Neural cell (in vitro differentiated cells): ENCODE results near the gene FHL2. TPM values are rescaled to one million over a fixed set of nuclear protein-coding genes. Genes with fewer than 3 reads are reported as not detected.
A peak's percentile ranks its signal among the peaks of the same experiment; 100 is the strongest.

Experiments
- H2AFZ ChIP-seq: fragments of 200-600, 300-800 bp; sonication (generic), shearing (Covaris generic); 2 replicates; pipeline ENCODE4 v1.6.0; 2014; ENCODE audit warnings: low read depth, mild to moderate bottlenecking, antibody characterized with exemption, low read length, moderate library complexity
- H3F3A ChIP-seq: fragments of 200-600 bp; shearing (Covaris generic); 2 replicates; pipeline ENCODE4 v1.6.1; 2016; ENCODE audit warnings: mild to moderate bottlenecking, moderate library complexity, mixed read lengths, antibody characterized with exemption, low read length; ENCODE audit not compliant: insufficient read depth, poor library complexity, severe bottlenecking
- H3K27ac ChIP-seq: fragments of 200-600, 300-800 bp; sonication (generic), shearing (Covaris generic); 2 replicates; pipeline ENCODE4 v1.5.1; 2014; ENCODE audit warnings: mild to moderate bottlenecking, low read length, moderate library complexity
- H3K27me3 ChIP-seq: fragments of 300-800, 200-600 bp; sonication (generic), shearing (Covaris generic); 2 replicates; pipeline ENCODE4 v1.6.0; 2014; ENCODE audit warnings: mild to moderate bottlenecking, low read depth, low read length, moderate library complexity; ENCODE audit not compliant: insufficient read depth
- H3K36me3 ChIP-seq: fragments of 300-800, 200-600 bp; sonication (generic), shearing (Covaris generic); 2 replicates; pipeline ENCODE4 v1.5.1; 2014; ENCODE audit warnings: mild to moderate bottlenecking, antibody characterized with exemption, low read length, moderate library complexity; ENCODE audit not compliant: insufficient read depth
- H3K4me2 ChIP-seq: fragments of 300-800, 200-600 bp; sonication (generic), shearing (Covaris generic); 2 replicates; pipeline ENCODE4 v1.6.0; 2014; ENCODE audit warnings: mild to moderate bottlenecking, low read length
- H3K4me3 ChIP-seq: fragments of 300-800, 200-600 bp; sonication (generic), shearing (Covaris generic); 2 replicates; pipeline ENCODE4 v1.5.1; 2014; ENCODE audit warnings: mild to moderate bottlenecking, low read length, moderate library complexity
- H3K79me2 ChIP-seq: fragments of 200-600 bp; shearing (Covaris generic); replicated peaks from 2 replicates; pipeline ENCODE4 v1.6.0; 2014; ENCODE audit warnings: mild to moderate bottlenecking, low read length, moderate library complexity; ENCODE audit not compliant: insufficient read depth
- H3K9ac ChIP-seq: fragments of 300-800, 200-600 bp; sonication (generic), shearing (Covaris generic); 2 replicates; pipeline ENCODE4 v1.6.1; 2016; ENCODE audit warnings: mild to moderate bottlenecking, low read length, mixed read lengths
- H3K9me2 ChIP-seq: fragments of 200-600 bp; shearing (Covaris generic); 2 replicates; pipeline ENCODE4 v1.6.1; 2016; ENCODE audit warnings: mild to moderate bottlenecking, low read length, mixed read lengths; ENCODE audit not compliant: insufficient read depth
- H3K9me3 ChIP-seq: fragments of 200-600, 300-800 bp; sonication (generic), shearing (Covaris generic); 2 replicates; pipeline ENCODE4 v1.6.1; 2016; ENCODE audit warnings: mild to moderate bottlenecking, mixed run types, low read length, moderate library complexity, mixed read lengths
- H4K20me1 ChIP-seq: fragments of 200-600 bp; shearing (Covaris generic); 2 replicates; pipeline ENCODE4 v1.6.1; 2016; ENCODE audit warnings: mild to moderate bottlenecking, mixed run types; ENCODE audit not compliant: insufficient read depth
- CTCF ChIP-seq: fragments of 450-650 bp; IDR thresholded peaks from 2 replicates; pipeline ENCODE4 v1.5.1; 2014; ENCODE audit warnings: antibody characterized with exemption, mild to moderate bottlenecking, moderate library complexity; ENCODE audit not compliant: poor library complexity, severe bottlenecking
- EP300 ChIP-seq: fragments of 450-650 bp; conservative IDR thresholded peaks from 2 replicates; pipeline ENCODE4 v1.6.1; 2014; ENCODE audit warnings: antibody characterized with exemption, mild to moderate bottlenecking, moderate library complexity; ENCODE audit not compliant: poor library complexity, severe bottlenecking
- EZH2 ChIP-seq: fragments of 200-600, 300-800 bp; shearing (Covaris generic), sonication (generic); IDR thresholded peaks from 2 replicates; pipeline ENCODE4 v1.6.1; 2014; ENCODE audit warnings: antibody characterized with exemption, low read length, borderline replicate concordance, mild to moderate bottlenecking; ENCODE audit not compliant: insufficient read depth, poor library complexity, severe bottlenecking
- MXI1 ChIP-seq: fragments of 450-650 bp; conservative IDR thresholded peaks from 2 replicates; pipeline ENCODE4 v1.6.1; 2014; ENCODE audit warnings: antibody characterized with exemption, mild to moderate bottlenecking; ENCODE audit not compliant: poor library complexity, severe bottlenecking
- POLR2AphosphoS5 ChIP-seq: IDR thresholded peaks from 2 replicates; pipeline ENCODE4 v1.6.1; 2012
- RAD21 ChIP-seq: fragments of 450-650 bp; conservative IDR thresholded peaks from 2 replicates; pipeline ENCODE4 v1.6.1; 2014; ENCODE audit warnings: antibody characterized with exemption, mild to moderate bottlenecking, moderate library complexity
- REST ChIP-seq: IDR thresholded peaks from 2 replicates; pipeline ENCODE4 v1.6.1; 2012; ENCODE audit warnings: borderline replicate concordance
- SMC3 ChIP-seq: fragments of 450-650 bp; conservative IDR thresholded peaks from 2 replicates; pipeline ENCODE4 v1.6.1; 2014; ENCODE audit warnings: antibody characterized with exemption, mild to moderate bottlenecking, moderate library complexity; ENCODE audit not compliant: poor library complexity
- TAF1 ChIP-seq: IDR thresholded peaks from 2 replicates; pipeline ENCODE4 v1.6.1; 2012; ENCODE audit warnings: low read depth
- polyA plus RNA-seq: library from polyadenylated mRNA; depleted of rRNA; stranded (reverse); fragments of >200 nt; gene quantifications from 2 replicates; pipeline ENCODE4 v1.2.3, GENCODE V29; 2014

Gene FHL2
- polyA plus RNA-seq, 1 donor from 2014 or later = 3.5 TPM

DNA sequence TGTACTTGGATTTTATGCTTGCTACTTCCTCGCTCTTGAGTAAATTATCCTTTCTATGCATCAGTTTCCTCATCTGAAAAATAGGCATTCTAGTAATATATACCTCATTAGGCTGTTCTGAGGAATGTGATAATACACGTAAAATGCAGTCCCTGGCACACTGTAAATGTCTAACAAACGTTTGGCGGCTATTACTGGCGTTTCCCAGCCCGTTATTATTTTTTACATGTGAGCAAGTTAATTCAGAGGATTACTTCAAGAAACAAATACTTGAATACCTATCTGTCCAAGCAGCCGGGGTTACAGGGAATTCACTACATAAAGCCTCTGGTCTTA is 62.1 kb downstream of the FHL2 start:
- Histone ChIP-seq H3K79me2 (peaks cover 44% of the 10 kb centered on the region), H3K9ac (peak overlapping the region; percentile 85), H3K27me3 (no peaks in the 10 kb centered on the region), H2AFZ (peak overlapping the region; percentile 99), H3K27ac (peak overlapping the region; percentile 95), H4K20me1 (no peaks in the 10 kb centered on the region), H3F3A (no peaks in the 10 kb centered on the region), H3K4me2 (peak overlapping the region; percentile 98), H3K9me2 (no peaks in the 10 kb centered on the region), H3K36me3 (no peaks in the 10 kb centered on the region), H3K4me3 (peak overlapping the region; percentile 72), H3K9me3 (no peaks in the 10 kb centered on the region)
- TF ChIP-seq TAF1 (no peak), CTCF (no peak), POLR2AphosphoS5 (no peak), SMC3 (no peak), EZH2 (no peak), REST (no peak), RAD21 (no peak), MXI1 (no peak), EP300 (no peak)

GRCh38 chr2:105335469-105335868 is 63.4 kb downstream of the FHL2 start:
- Histone ChIP-seq H2AFZ (no peak overlapping the region), H3K9ac (no peak overlapping the region), H3K36me3 (no peaks in the 10 kb centered on the region), H3K79me2 (peaks cover 40% of the 10 kb centered on the region), H3K4me3 (no peak overlapping the region), H3K4me2 (no peak overlapping the region), H3K27me3 (no peaks in the 10 kb centered on the region), H3K27ac (no peak overlapping the region), H4K20me1 (no peaks in the 10 kb centered on the region), H3F3A (no peaks in the 10 kb centered on the region), H3K9me2 (no peaks in the 10 kb centered on the region), H3K9me3 (no peaks in the 10 kb centered on the region)
- TF ChIP-seq EZH2 = no peak
- no peak for TF ChIP-seq POLR2AphosphoS5
- no peak for TF ChIP-seq REST
- TF ChIP-seq EP300 = no peak
- TF ChIP-seq SMC3 = no peak
- no peak for TF ChIP-seq RAD21
- no peak for TF ChIP-seq CTCF
- no peak for TF ChIP-seq TAF1
- TF ChIP-seq MXI1 = no peak
